ENCODE measurements around the gene IL1F10.

IL1F10 gene

DNA sequence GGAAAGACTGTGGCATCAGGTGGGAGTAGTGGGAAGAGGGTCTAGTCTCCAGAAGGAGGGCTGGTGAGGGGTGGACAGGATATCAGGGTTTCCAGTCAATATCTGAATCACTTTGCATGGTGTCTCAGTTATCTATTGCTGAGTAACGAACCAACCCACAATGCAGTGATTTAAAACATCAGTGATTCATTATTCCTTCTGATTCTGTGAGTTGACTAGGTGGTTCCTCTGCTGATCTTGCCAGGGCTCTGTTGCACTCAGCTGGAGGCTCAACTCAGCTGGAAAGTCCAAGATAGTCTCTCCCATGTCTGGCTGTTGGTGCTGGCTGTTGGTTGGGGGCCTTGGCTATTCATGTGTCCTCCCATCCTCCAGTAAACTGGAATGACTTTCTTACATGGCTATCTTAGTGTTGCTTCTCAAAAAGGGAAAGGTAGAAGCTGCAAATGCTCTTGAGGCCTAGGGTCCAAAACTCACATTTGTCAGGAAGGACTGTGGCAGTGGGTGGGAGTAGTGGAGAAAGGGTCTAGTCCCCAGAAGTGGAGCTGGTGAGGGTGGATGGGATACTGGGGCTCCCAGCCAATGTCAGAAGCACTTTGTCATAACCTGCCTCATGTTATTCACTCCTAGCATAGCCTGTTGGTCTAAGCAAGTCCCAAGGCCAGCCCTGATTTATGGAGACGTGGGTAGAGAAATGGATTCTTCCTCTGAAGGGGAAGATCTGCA lies 13.9 kb downstream of the IL1F10 start:
- H4K20me1 ChIP-seq (ENCODE audit: control insufficient read depth, insufficient read depth, low read depth, low read length), result no peaks in the 10 kb centered on the region
- no peaks in the 10 kb centered on the region for H3K79me2 ChIP-seq (ENCODE audit: control insufficient read depth, low read length)
- no peaks in the 10 kb centered on the region for H3K9me2 ChIP-seq (replicated peaks; ENCODE audit: control insufficient read depth, low read length)
- no peak overlapping the region for H3K4me3 ChIP-seq (ENCODE audit: low read length)
- peaks cover 14% of the 10 kb centered on the region; the same call in 1 of the 2 replicates for H3K27me3 ChIP-seq (ENCODE audit: control insufficient read depth, low read length)
- no peaks in the 10 kb centered on the region for H3K9me3 ChIP-seq (ENCODE audit: control insufficient read depth, insufficient read depth, low read length)
- 0 out of 2 replicates have a peak, but pooled peaks cover 2% of the 10 kb centered on the region for H3K4me1 ChIP-seq (ENCODE audit: control insufficient read depth, low read length)
- no peaks in the 10 kb centered on the region for H3F3A ChIP-seq (ENCODE audit: control insufficient read depth, insufficient read depth)
- TF ChIP-seq EZH2phosphoT487 (IDR thresholded peaks at IDR 0.05; ENCODE audit: borderline replicate concordance, low read length), result no peak
- TF ChIP-seq, protein P1, sequence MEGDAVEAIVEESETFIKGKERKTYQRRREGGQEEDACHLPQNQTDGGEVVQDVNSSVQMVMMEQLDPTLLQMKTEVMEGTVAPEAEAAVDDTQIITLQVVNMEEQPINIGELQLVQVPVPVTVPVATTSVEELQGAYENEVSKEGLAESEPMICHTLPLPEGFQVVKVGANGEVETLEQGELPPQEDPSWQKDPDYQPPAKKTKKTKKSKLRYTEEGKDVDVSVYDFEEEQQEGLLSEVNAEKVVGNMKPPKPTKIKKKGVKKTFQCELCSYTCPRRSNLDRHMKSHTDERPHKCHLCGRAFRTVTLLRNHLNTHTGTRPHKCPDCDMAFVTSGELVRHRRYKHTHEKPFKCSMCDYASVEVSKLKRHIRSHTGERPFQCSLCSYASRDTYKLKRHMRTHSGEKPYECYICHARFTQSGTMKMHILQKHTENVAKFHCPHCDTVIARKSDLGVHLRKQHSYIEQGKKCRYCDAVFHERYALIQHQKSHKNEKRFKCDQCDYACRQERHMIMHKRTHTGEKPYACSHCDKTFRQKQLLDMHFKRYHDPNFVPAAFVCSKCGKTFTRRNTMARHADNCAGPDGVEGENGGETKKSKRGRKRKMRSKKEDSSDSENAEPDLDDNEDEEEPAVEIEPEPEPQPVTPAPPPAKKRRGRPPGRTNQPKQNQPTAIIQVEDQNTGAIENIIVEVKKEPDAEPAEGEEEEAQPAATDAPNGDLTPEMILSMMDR (IDR thresholded peaks at IDR 0.05; ENCODE audit: low read depth, low read length, poor library complexity, severe bottlenecking), result no peak
- H3K27ac ChIP-seq (ENCODE audit: low read depth, low read length), result no peak overlapping the region
- H3K36me3 ChIP-seq (ENCODE audit: control insufficient read depth, low read length), result no peaks in the 10 kb centered on the region
- H3K4me2 ChIP-seq (ENCODE audit: low read length), result no peak overlapping the region

GRCh38 chr2:113083296-113083695 lies 15.5 kb downstream of the IL1F10 start:
- Histone ChIP-seq H3K4me3 (ENCODE audit: low read length) (no peak overlapping the region), H3K4me2 (ENCODE audit: low read length) (no peak overlapping the region), H3K36me3 (ENCODE audit: control insufficient read depth, low read length) (no peaks in the 10 kb centered on the region), H3K9me2 (replicated peaks; ENCODE audit: control insufficient read depth, low read length) (no peaks in the 10 kb centered on the region), H3K27me3 (ENCODE audit: control insufficient read depth, low read length) (peaks cover 14% of the 10 kb centered on the region; the same call in 1 of the 2 replicates), H3K9me3 (ENCODE audit: control insufficient read depth, insufficient read depth, low read length) (no peaks in the 10 kb centered on the region), H4K20me1 (ENCODE audit: control insufficient read depth, insufficient read depth, low read depth, low read length) (no peaks in the 10 kb centered on the region), H3K4me1 (ENCODE audit: control insufficient read depth, low read length) (0 out of 2 replicates have a peak, but pooled peaks cover 2% of the 10 kb centered on the region), H3K27ac (ENCODE audit: low read depth, low read length) (no peak overlapping the region), H3F3A (ENCODE audit: control insufficient read depth, insufficient read depth) (no peaks in the 10 kb centered on the region), H3K79me2 (ENCODE audit: control insufficient read depth, low read length) (no peaks in the 10 kb centered on the region)
- TF ChIP-seq, protein P1 (IDR thresholded peaks at IDR 0.05; ENCODE audit: low read depth, low read length, poor library complexity, severe bottlenecking), result no peak
- no peak for TF ChIP-seq EZH2phosphoT487 (IDR thresholded peaks at IDR 0.05; ENCODE audit: borderline replicate concordance, low read length)

DNA sequence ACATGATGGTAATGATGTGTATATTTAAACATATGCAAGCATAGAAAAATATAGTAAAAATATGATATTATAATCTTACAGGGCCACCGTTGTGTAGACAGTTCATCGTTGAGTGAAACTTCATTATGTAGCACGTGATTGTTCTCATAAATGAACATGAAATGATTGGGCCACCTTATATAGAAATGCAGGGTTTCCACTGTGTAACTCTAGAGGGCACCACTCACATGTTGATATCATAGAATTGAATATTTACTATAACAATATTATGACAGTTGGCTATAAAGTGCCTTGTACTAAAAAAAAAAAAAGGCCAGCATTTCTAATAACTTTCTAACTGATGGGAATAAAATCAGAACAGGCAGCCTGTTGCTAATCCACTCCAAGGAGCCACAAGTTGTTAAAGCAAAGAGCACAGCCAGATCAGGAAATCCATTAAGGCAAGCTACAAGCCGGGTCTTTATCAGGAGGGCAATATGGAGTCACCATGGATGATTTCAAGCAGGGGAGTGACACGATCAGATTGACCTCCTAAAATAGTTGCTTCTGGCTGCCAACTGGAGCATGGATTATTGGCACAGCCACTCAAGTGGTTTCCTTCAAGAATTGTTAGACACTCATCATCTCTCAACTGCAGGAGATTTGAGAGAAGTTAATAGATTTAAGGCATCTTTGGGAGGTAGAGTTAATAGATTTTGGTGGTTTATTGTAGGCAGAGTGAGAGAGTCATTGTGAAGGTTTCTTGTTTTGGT lies 16.7 kb downstream of the IL1F10 start:
- no peaks in the 10 kb centered on the region for H3F3A ChIP-seq (ENCODE audit: control insufficient read depth, insufficient read depth)
- H3K9me3 ChIP-seq (ENCODE audit: control insufficient read depth, insufficient read depth, low read length), result no peaks in the 10 kb centered on the region
- no peaks in the 10 kb centered on the region for H4K20me1 ChIP-seq (ENCODE audit: control insufficient read depth, insufficient read depth, low read depth, low read length)
- H3K79me2 ChIP-seq (ENCODE audit: control insufficient read depth, low read length), result no peaks in the 10 kb centered on the region
- H3K27me3 ChIP-seq (ENCODE audit: control insufficient read depth, low read length), result peaks cover 24% of the 10 kb centered on the region
- TF ChIP-seq, protein P1 (IDR thresholded peaks at IDR 0.05; ENCODE audit: low read depth, low read length, poor library complexity, severe bottlenecking), result peak; percentile 52
- TF ChIP-seq EZH2phosphoT487 (IDR thresholded peaks at IDR 0.05; ENCODE audit: borderline replicate concordance, low read length), result no peak
- H3K36me3 ChIP-seq (ENCODE audit: control insufficient read depth, low read length), result no peaks in the 10 kb centered on the region
- no peak overlapping the region for H3K27ac ChIP-seq (ENCODE audit: low read depth, low read length)
- no peak overlapping the region for H3K4me2 ChIP-seq (ENCODE audit: low read length)
- H3K4me3 ChIP-seq (ENCODE audit: low read length), result no peak overlapping the region
- 0 out of 2 replicates have a peak, but pooled peaks cover 2% of the 10 kb centered on the region for H3K4me1 ChIP-seq (ENCODE audit: control insufficient read depth, low read length)
- no peaks in the 10 kb centered on the region for H3K9me2 ChIP-seq (replicated peaks; ENCODE audit: control insufficient read depth, low read length)

Measured in DOHH2 (cell line).